HK-2 (cell line): ENCODE measurements around the gene MEN1.
"Not testable (repeated sequence)": the region's sequence is repeated elsewhere in the genome, so short reads cannot be mapped to it uniquely, and the experiment has no call there.

Experiments
- DNase-seq: peaks from one replicate; pipeline ENCODE4 v3.0.0-alpha.2; 2018; ENCODE audit not compliant: unreplicated experiment

Gene MEN1

GRCh38 chr11:64832467-64833197 lies 22.3 kb upstream of the MEN1 start:
- DNase-seq: no peak

GRCh38 chr11:64831411-64831891 lies 21.1 kb upstream of the MEN1 start:
- DNase-seq: no peak

GRCh38 chr11:64829536-64830251 lies 19.3 kb upstream of the MEN1 start:
- DNase-seq: no peak

GRCh38 chr11:64827451-64827839 lies 17.1 kb upstream of the MEN1 start:
- no peak for DNase-seq

GRCh38 chr11:64826578-64827450 lies 16.5 kb upstream of the MEN1 start:
- DNase-seq: no peak

GRCh38 chr11:64826062-64826461 lies 15.7 kb upstream of the MEN1 start:
- no peak for DNase-seq

- no peak for DNase-seq
Measured at GRCh38 chr11:64823568-64824119, 13.3 kb upstream of the MEN1 start.

GRCh38 chr11:64817476-64817875 lies 7.1 kb upstream of the MEN1 start:
- DNase-seq: no peak

- not testable (repeated sequence) for DNase-seq
Measured at GRCh38 chr11:64815433-64815832, 5.1 kb upstream of the MEN1 start.

GRCh38 chr11:64814712-64815187 lies 4.4 kb upstream of the MEN1 start:
- DNase-seq: no peak

GRCh38 chr11:64813826-64814225 lies 3.5 kb upstream of the MEN1 start:
- no peak for DNase-seq

GRCh38 chr11:64810891-64811272 lies 531 bp upstream of the MEN1 start:
- DNase-seq: no peak

- no peak for DNase-seq
Measured at GRCh38 chr11:64809781-64810241, 540 bp downstream of the MEN1 start.

- no peak for DNase-seq
Measured at GRCh38 chr11:64805481-64805880, 4.9 kb downstream of the MEN1 start.

- no peak for DNase-seq
Measured at GRCh38 chr11:64804346-64805210, 5.8 kb downstream of the MEN1 start.

- DNase-seq: no peak
Measured at GRCh38 chr11:64803846-64804345, 6.5 kb downstream of the MEN1 start.

GRCh38 chr11:64803158-64803845 lies 7.0 kb downstream of the MEN1 start, which contains the start of gene MAP4K2:
Gene MAP4K2 (minus strand): TSS chr11:64803214. CDS start chr11:64803149, 65 bp downstream.
- peak; percentile 66 for DNase-seq

- DNase-seq: no peak
Measured at GRCh38 chr11:64802370-64803157, 7.8 kb downstream of the MEN1 start.
